ENCODE results near the gene ARHGAP8.
"Not testable (repeated sequence)": the region's sequence is repeated elsewhere in the genome, so short reads cannot be mapped to it uniquely, and the experiment has no call there.

The ARHGAP8 gene

GRCh38 chr22:44740307-44740706, 12.1 kb upstream of the ARHGAP8 start:
- no peak for DNase-seq

- DNase-seq: no peak
These were observed 10.4 kb upstream of the ARHGAP8 start for GRCh38 chr22:44741929-44742328.

DNA sequence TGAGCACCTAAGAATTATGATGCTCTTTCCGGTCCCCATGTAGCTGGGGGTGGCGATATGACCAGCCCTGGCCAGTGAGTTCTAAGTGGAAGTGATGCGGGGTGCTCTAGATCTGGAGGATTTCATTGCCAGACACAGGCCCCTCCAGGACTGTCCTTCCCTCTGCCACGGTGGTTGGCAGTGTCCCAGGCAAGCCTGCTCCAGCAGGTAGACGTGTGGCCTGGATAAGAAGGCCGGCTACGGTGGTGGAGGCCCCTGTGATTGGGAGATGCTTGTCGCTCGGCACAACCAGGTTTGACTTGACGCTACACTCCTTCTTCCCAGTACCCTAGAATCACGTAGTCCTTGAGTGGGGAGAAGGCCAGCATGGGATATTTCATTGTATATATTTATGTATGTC, 9.1 kb upstream of the ARHGAP8 start:
- no peak for DNase-seq

GRCh38 chr22:44743804-44744211, 8.6 kb upstream of the ARHGAP8 start:
- DNase-seq: no peak

- DNase-seq: no peak
These were observed 6.3 kb upstream of the ARHGAP8 start for GRCh38 chr22:44745853-44746789.

GRCh38 chr22:44747784-44748127, 4.6 kb upstream of the ARHGAP8 start:
- not testable (repeated sequence) for DNase-seq

GRCh38 chr22:44748524-44748923, 3.9 kb upstream of the ARHGAP8 start:
- DNase-seq: no peak

DNA sequence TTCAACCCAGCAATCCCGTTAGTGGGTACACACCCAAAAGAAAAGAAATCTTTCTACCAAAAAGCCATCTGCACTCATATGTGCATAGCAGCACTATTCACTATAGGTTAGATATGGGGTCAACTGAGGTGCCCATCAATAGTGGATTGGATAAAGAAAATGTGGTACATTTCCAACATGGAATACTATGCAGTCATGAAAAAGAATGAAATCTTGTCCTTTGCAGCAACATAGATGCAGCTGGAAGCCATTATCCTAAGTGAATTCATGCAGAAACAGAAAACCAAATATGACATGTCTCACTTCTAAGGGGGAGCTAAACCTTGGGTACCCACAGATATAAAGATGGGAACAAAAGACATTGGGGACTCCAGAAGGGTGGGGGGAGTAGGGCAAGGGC, 1.9 kb upstream of the ARHGAP8 start:
- DNase-seq: no peak

DNA sequence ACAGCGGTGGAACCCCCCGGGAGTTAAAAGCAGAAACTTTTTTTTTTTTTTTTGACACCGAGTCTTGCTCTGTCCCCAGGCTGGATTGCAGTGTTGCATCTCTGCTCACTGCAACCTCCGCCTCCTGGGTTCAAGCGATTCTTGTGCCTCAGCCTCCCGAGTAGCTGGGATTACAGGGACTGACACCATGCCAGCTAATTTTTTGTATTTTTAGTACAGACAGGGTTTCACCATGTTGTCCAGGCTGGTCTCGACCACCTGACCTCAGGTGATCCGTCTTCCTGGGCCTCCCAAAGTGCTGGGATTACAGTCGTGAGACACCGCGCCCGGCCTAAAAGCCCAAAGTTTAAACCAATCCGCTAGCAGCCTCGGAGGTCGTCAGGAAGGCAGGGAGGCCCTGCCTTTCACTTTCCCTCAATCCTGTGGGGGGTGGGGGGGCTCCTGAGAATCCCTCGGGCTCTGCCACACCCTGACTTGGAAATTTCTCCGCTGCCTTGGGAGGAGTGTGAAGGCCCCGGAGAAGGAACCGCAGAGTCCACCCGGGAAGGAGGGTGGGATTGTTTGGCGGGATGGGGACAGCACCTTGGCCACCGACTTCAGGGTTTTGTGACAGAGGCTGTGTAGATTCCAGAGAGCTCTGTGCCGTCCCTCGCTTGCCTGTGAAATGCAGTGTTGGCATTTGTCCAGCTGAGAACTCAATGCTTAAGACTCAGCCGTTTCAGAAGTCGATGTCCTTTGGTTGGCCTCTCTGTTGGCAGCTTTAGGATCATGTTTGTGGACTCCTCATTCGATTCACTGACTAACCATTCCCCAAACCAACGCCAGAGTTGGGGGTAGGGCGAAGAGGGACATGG, 1.0 kb downstream of the ARHGAP8 start:
- DNase-seq: no peak

GRCh38 chr22:44754998-44755397, 2.6 kb downstream of the ARHGAP8 start:
- DNase-seq: no peak

DNA sequence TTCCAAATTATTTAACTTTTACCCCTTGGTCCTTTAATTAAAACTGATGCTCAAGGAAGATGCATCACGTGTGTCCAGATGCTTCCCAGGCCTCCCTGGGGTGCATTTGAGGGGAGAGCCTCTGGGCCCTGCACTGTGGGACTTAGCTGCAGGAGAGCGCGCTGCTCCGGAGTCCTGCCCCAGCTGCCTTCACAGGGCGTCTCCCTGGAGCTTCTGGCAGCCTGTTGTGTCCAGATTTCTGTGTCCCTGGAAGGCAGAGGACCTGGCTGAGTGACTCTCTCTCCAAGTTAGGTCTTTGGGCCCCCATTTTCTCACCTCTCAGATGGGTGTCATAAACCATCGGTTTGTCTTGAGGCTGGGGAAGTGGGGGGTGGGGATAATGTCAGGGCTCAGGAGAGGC, 3.0 kb downstream of the ARHGAP8 start:
- DNase-seq: no peak

- no peak for DNase-seq
These were observed 3.6 kb downstream of the ARHGAP8 start for GRCh38 chr22:44755956-44756361.

- no peak for DNase-seq
These were observed 6.1 kb downstream of the ARHGAP8 start for GRCh38 chr22:44758344-44758973.

- DNase-seq: no peak
These were observed 6.6 kb downstream of the ARHGAP8 start for GRCh38 chr22:44759001-44759400.

DNA sequence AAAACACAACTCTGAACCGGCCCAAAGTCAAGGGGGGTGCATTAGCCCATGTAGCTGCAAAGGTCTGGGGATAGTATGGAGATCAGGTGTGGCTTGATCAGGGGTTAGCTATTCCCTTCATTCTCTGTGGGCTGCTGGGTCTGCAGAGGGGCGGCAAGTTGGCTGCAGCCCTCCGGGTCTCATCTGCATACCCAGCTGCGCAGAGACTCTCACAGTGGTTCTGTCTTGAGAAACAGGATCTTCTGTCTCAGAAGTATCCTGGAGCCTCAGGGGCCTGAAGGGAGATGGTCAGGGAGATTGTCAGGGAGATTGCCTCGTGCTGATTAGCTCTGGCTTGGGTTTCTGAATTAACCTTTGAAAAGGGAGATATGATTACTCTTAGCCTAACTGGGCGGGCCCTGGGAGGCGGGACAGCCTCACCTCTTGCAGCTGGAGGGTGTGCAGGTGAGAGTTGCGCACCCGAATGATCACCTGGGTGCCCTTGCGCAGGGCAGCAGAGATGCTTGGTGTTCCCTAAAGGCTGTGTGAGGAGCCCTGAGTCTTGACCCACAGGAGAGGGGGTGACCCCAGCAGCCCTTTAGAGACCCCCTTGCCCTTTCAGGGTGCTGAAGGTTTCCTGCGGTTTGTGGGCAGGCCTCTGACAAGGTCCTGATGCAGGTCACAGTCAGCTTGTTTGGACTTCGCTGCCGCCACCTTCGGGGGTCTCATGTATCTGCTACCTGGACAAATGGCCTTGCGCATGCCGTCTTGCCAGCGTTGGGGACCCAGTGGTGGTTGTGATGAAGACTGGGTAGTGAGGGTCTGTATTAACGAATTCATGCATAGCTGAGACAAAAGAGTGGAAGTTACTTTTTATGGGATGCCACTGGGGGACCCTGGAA, 7.3 kb downstream of the ARHGAP8 start:
- DNase-seq: no peak

DNA sequence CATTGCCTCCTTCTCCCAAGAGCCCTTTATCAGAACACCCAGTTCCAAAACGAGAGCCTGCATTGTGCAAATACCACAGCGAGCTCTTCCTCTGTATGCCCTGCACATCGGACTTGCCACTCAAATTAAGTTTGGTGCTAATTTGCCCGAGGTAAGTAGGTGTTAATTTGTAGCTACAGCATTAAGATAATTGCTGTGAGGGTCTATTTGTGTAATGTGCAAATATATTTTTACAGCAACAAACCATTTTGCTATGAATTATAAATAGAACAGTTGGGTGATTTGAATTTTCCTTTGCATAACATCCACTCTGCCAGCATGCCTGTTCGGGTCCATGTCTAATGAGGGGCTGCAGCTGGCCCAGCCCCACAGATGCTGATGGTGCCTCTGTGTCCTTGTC, 8.1 kb downstream of the ARHGAP8 start:
- DNase-seq: no peak

GRCh38 chr22:44761025-44761424, 8.7 kb downstream of the ARHGAP8 start:
- DNase-seq: no peak

GRCh38 chr22:44764373-44764772, 12.0 kb downstream of the ARHGAP8 start:
- no peak for DNase-seq

- no peak for DNase-seq
These were observed 12.6 kb downstream of the ARHGAP8 start for GRCh38 chr22:44764974-44765373.

- no peak for DNase-seq
These were observed 13.4 kb downstream of the ARHGAP8 start for GRCh38 chr22:44765571-44766285.

GRCh38 chr22:44773082-44773481, 20.7 kb downstream of the ARHGAP8 start:
- DNase-seq: no peak

DNA sequence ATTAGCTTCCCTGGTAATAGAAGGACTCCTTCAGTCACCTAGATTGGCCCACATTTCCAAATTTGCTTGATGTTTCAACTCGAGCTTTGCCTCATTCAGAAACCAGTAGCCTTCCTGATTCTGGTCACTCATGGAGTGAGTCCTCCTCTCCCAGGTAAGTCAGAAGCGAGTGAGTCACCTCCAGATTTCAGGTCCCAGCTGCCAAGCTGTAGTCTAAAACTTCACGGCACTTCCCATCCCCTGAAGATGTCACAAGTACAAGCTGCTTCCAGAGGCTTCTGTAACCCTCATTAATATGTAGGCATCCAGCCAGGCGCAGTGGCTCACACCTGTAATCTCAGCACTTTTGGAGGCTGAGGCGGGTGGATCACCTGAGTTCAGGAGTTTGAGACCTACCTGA, 23.5 kb downstream of the ARHGAP8 start:
- no peak for DNase-seq

All from midbrain (tissue), 1 donor.